GM18867 (cell line): ENCODE results near the gene METTL23.
"Not testable (repeated sequence)": the region's sequence is repeated elsewhere in the genome, so short reads cannot be mapped to it uniquely, and the experiment has no call there.

Source experiments
- ATAC-seq: cut with Tn5 transposase; IDR thresholded peaks from one replicate; pipeline ENCODE4 v1.9.1; 2021; ENCODE audit warnings: mild to moderate bottlenecking, moderate library complexity; ENCODE audit not compliant: unreplicated experiment

Gene METTL23

DNA sequence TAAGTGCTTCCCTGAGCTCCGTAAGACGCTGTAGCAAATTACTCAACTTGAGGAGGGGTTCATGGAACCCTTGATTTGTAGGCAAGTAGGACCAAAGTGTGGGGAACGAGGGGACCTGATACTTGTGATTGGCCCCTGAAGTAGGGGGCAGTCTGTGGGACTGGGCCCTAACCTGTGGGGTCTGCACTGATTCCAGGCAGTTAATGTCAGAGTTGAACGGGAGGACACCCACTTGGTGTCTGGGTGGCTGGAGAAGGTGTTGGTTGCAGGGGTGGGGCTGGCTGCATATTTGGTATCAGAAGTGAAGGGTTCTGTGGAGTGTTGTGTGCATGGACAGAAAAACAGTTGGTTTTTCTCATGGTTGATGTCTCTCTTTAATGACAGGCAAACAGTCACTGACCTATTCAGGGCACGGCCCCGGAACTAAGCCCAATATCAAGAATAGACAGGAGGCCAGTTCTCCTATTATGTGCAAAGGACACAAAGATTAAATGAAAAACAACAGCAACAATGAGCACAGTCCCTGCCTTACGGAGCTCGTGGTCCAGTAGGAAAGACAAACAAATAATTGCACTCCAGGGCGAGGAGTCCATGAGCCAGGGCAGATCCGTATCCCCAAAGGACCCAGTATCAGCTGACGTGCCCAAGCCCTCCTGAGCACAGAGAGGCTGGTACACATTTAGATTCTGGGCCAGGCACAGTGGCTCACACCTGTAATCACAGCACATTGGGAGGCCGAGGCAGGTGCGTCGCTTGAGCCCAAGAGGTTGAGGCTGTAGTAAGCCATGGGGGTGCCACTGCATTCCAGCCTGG is 35.1 kb upstream of the METTL23 start:
- ATAC-seq = no peak

DNA sequence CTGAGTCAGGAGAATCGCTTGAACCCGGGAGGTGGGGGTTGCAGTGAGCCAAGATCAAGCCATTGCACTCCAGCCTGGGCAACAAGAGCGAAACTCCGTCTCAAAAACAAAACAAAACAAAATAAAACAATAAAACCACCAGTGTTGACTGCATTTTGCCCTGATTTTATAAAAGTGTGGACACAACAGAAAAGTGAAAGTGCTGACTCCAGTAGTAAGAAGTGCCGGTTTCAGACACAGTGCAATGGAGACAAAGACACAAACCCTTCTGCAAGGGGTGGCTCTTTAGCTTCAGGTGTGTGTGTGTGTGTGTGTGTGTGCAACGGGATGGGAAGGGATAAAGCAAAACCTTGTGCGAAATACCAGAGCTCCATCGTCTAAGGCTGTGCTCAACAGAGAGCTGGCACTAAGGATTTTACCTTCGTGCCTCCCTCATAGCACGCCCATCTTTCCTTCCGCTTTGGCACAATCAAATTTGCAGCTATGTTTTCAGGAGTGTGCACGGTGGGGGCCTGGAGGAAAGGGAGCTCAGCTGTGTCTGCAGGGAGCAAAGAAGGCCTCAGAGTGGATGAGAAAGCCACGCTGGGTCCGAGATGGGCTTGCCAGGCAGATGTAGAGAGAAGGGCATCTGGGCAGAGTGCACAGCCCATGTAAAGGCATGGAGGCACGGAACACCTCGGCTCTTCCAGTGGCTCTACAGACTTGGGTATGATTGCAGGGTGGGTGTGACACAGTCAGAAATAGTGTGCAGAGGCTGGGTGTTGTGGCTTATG is 31.4 kb upstream of the METTL23 start:
- no peak for ATAC-seq

DNA sequence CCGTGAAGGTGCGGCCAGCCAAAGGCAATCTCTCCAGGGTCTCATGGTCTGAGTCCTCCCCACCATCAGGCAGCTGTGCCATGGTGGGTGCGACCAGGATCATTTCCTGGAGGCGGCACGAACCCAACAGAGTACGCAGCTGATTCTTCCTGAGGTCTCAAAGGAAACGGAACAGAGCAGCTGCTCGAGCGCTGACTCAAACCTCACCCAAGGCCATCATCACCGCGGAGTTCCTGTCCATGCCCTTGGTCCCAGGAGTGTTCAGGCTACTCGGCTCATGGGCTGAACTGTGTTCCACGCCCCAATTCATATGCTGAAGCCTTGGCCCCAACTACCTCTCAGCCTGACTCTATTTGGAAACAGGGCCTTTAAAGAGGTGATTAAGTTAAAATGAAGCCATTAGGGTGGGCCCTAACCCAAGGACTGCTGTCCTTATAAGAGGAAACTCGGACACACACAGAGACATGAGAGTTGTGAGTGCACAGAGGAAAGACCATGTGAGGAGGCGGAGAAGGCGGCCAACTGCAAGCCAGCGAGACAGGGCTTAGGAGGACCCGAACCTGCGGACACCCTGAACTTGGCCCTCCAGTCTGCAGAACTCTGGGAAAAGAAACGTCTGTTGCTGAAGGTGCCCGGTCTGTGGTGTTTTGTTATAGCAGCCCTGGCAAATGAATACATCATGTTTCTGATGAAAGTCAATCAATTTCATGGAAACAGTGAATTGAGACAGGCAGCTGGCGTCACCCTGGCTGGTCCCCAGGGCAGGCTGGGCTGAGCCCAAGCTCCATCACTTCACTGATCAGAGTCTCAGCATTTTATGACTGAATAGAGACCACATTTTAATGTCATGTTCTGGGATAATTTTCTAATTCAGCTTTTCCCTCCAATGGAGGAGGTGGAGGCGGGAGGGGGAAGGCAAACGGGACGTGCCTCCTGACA is 29.6 kb upstream of the METTL23 start:
- ATAC-seq = no peak

DNA sequence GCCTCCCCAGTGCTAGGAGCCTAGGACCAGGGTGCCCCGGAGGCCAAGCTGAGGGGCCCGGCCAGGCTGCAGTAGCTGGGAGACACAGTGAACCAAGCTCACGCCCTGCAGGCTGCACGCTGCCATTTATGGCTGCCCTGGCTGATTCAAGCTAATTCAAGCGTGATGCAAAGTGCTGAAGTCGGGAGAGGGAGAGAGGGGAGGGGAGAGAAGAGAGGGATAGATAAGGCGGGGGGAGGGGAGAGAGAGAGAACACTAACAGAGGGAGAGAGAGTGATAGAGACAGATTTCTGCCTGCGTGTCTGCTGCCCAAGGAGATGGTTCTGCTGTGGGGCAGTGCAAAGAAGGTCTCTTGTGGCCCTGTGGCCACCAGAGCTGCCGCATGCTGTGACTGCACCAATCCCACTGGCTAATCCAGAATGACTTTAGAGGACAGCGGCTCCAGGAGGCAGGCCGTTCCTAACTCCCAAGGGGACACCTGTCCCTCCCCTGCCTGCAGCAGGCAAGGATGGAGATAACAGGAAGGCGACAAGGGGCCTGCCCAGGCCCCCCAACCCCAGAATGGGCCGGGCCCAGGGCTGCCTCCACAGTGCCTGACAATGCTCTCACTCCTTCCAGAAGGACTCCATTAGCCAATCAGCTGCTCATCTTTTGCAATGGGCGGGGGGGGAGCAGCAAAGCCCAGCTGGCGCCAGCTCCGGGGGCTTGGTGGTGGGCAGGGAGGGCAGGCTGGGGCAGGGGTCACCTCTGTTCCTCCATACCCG is 28.8 kb upstream of the METTL23 start:
- ATAC-seq = no peak

DNA sequence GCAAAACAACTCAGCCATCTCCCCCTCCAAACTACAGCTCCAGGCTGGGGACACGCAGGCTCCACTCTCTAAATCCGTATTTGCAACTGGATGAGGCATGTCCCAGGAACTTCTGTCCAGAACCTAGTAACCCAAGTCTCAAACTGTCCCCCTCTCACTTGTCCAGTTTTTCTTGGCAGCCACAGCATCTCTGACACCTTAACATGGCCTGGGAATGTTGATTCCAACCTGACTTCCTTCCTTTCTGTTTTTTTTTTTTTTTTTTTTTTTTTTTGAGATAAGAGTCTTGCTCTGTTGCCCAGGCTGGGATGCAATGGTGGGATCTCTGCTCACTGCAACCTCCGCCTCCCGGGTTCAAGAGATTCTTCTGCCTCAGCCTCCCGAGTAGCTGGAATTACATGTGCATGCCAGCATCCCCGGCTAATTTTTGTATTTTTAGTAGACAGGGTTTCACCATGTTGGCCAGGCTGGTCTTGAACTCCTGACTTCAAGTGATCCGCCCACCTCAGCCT is 28.1 kb upstream of the METTL23 start:
- ATAC-seq = not testable (repeated sequence)

DNA sequence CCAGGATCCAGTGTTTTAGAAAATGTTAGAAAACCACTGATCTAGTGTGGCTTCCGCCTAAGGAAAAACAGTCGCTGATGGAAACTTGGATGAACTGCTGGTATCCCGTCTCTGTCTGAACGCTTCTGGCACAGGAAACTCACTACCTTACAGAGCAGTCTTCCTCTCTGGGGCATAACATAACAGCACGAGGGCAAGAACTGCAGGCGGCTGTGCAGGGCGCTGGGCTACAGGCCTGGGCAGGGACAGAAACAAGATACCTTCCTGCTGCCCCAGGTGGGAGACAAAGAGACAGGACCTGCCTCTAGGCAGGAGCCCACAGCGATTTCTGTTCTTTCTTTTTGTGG is 26.4 kb upstream of the METTL23 start:
- no peak for ATAC-seq

DNA sequence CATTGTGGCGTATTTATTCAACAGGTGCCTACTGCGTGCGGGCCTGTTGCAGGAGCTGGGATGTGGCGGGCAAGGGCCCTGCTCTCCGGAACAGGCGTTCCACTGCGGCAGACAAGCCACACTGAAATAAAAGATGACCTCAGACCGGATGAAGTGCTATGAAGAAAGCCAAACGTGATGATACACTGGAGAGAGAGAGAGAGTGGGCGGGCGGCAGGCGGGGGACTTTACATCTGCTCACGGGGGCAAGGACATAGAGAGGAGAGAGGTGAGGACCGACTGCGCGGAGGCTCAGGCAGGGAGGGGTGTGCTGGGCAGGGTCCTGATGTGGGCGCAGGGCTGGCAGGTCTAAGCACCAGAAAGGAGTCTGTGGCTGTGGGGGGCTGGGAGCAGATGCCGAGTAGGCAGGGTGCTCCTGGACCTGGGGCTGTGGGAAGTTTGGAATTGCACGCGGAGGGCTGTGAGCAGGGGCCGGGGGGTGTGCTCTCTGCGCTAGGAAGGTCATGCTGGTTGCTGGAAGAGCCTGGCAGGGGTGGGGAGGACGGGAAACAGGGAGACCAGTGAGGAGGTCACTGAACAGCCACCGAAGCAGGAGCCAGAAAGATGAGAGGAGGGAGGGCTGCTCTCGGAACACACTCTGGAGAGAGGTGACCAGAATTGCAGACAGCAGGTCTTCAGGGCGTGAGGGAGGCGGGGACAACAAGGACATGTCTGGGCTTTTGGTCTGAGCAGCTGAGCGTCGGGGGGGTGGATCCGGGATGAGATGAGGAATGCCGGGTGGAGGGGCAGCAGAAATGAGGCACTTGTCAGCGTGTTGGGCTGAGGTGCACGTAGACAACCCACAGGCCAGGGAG is 25.8 kb upstream of the METTL23 start:
- no peak for ATAC-seq

DNA sequence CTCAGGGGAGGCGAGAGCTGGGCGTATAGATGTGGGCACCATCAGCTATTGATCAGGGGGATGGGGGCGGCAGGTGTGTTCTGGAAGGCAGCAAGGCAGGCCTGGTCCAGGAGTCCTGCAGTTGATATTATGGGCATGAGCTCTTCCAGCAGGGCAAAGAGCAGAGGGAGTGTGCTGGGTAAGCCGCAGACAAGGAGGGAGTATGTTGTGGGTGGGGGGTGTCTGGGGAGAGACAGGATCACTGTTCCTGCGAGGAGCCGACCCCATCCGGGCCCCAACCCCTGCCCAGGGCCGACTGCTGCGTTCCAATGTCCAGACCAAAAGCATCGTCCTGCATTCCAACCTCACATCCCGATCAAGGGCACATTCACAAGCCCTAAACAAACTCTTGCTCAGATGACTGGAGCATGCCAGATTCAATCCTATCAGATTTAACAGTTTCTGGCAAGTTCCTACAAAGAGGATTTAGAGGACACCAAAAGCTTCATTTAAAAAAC is 25.1 kb upstream of the METTL23 start:
- no peak for ATAC-seq

DNA sequence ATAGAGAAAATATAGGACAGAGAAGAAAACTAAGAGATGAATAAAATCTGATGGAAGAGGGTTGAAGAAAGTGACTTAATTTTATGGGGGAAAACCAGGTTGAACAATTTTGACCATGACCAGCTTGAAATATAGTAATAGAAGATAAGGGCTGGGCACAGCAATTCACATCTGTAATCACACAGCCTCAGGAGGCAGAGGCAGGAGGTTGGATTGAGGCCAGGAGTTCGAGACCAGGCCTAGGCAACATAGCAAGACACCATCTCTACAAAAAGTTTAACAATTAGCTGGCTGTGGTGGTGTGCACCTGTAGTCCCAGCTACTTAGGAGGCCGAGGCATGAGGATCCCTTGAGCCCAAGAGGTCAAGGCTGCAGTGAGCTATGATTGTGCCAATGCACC is 24.6 kb upstream of the METTL23 start:
- ATAC-seq = no peak

DNA sequence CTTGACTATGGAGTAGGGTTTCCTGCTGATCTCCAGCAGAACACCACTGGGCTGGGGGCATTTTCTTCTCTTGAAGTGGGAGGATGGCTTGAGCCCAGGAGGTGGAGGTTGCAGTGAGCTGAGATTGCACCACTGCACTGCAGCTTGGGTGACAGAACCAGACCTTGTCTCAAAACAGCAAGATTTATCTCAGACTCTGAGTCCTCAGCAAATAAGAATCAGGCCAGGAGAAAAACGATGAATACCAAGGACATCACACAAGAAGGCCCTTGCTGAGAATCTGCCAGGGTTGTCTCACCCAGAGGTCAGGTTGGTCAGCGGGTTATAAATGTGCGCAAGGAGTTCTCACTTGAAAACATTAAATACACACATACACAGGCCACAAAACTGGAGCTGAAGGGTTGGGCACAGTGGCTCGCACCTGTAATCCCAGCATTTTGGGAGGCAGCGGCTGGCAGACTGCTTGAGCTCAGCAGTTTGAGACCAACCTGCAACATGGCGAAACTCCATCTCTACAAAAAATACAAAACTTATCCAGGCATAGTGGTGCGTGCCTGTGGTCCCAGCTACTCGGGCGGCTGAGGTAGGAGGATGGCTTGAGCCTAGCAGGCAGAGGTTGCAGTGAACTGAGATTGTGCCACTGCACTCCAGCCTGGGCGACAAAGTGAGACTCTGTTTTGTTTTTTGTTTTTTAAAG is 23.6 kb upstream of the METTL23 start:
- no peak for ATAC-seq

DNA sequence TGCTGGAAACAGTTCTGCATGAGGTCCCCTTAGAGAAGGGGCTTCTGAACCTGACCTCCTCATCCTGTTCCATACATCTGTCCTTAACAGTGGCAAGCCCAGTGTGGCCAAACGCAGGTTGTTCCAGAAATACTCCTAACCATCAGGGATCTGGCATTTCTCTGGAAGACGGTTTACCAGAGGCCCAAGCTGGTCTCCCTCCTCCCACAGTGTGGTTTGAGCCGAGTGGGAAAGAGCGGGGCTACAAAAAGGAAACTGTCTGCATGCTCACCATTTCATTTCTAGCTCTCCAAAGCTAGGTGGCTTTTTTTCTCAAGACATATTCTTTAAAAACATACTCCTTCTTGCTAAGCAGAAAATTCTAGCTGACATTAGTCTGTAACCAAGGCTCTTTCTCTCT is 21.8 kb upstream of the METTL23 start:
- ATAC-seq = no peak

DNA sequence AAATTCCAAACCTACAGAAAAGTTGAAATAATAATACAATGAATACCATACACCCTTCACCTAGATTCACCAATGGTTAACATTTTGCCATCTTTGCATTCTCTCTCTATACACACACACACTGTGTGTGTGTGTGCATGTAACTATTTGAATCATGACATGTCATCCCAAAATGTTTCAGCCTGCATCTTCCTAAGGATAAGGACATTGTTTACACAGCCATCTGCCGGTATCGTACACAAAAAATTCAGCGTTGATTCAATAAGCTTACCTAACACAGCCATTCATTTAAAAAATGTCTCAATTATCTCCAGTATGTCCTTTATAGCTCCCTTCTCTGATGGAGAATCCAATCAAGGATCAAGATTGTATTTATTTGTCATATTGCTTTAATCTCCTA is 19.8 kb upstream of the METTL23 start:
- no peak for ATAC-seq

DNA sequence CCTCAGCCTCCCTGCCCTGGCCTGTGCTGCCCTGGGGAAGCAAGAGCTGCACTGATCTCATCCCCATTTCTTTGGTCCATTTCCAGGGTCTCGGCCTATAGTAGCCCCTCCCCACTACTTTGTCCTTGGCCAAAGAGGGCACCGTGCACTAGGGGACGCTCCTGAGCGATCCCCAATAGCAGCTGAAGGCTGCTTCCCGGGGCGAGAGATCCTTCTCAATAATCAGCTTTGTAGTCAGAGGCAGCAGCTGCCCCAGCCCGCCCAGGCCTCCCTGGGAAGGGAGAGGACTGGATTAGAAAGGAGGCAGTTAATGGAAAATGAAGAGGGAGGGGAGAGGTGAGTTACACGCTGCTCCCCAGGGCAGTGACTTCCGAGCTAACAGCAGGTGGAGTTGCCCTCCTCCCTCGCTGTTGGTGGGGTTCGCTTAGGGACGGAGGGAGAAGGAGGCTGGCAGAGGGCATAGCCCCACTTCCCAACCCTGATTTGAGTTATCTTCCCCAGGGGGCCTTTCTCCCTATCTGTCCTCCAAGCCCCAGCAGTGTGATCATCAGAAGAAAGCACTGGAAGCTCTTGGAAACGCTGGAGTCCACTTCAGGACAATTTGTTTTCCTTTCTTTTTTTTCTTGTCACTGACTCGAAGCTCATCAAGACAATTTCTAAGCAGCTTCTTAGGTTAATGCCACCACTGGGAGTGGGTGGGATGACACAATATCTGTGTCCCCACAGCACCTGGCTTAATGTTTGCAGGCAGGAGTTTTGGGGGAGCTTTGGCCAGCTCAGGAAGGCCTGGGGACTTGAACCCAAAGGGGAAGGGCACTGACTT is 18.4 kb upstream of the METTL23 start:
- ATAC-seq = no peak

DNA sequence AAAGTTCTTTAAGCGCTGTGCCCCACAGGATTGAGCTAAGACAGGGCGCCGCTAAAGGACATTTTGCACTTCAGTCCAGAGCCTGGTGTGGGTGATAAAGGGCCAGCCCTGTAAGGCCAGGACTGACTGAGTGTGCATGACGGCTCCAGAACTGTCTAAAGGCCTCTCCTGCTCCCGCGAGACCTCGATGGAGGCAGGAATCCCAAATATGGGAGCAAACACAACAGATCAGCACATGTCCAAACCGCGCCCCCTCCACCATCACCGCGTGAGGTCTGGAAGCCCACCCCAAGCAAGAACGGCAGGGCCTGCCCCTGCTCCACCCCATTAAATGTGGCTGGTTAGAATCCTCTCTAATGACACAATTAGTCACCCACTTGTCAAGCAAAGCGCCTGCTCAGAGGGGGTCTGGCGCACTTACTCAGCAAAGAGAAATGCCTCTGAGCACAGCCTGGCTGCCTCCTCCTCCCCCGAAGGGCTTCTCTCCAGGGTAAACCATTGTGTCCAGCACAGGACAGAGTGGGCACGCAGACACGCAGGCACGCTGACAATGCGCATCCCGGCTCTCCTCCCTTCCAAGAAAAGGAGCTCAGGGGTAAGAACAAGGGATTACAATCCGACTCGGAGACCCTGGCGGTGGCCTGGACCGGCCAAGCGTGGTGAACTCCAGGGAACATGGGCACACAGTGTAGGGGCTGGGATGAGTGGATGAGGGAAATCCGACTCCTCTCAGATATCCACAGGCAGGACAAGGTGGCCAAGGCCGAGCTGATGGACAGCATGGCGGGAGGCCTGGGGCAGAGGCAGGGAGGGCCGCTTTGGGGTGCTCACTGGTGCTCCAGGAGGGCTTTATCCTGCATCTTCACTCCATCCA is 17.3 kb upstream of the METTL23 start:
- no peak for ATAC-seq

DNA sequence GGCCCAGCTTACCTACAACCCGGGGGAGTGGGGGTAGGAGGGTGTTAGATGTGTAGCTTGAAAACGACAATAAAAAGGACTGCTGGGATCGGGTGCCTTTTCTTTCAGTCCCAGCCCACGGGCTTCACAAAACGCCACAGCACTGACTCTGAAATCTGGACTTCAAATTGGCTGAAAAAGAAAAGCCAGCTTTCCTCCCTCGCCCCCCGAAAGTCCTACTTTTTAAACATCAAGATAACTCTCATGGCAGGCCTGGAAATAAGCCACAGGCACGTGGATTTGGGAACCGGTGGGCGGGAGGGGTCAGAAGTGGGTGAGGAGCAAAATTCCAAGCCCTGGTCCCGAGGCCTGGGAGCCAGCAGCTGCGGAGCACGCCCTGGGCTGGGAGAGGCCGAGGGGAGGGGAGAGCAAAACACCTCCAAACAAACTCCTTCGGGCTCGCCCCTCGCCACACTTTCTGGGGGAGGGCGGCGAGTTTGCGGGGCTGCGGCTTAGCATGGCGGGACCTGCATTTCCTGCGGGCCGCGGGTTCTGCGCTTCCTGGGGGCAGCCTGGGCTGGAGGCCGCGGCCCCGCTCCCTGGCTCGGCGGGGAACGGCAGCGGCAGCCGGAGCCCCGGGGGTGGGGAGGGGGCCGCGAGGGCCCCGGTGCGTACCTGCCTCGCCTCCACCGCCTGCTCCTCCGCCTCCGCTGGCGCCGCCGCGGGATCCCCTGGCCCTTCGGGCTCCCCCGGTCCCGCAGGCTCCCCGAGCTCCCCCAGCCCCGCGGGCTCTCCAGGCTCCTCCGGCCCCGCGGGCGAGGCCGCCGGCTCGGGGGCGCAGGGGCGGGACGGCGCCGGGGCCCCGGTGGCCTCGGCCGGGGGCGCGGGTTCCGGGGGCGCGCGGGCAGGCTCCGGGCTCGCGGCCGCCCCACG is 16.4 kb upstream of the METTL23 start:
- not testable (repeated sequence) for ATAC-seq
